Loucy (cell line): ENCODE data around the gene IFT80.
A peak's percentile ranks its signal among the peaks of the same experiment; 100 is the strongest.

Experiments used
- H2AFZ ChIP-seq: fragments of 200-600 bp; sonication (generic); 2 replicates; pipeline ENCODE4 v1.6.0; 2016; ENCODE audit warnings: antibody characterized with exemption, mild to moderate bottlenecking, low read length, moderate library complexity
- H3F3A ChIP-seq: fragments of 200-600 bp; 2 replicates; pipeline ENCODE4 v1.6.0; 2016; ENCODE audit warnings: antibody characterized with exemption, low read depth, mild to moderate bottlenecking
- H3K27me3 ChIP-seq: fragments of 200-600 bp; sonication (generic); 2 replicates; pipeline ENCODE4 v1.6.1; 2014; ENCODE audit warnings: low read length, mild to moderate bottlenecking; ENCODE audit not compliant: insufficient read depth, poor library complexity, severe bottlenecking
- H3K36me3 ChIP-seq: fragments of 200-600 bp; sonication (generic); 2 replicates; pipeline ENCODE4 v1.6.1; 2016; ENCODE audit warnings: low read length; ENCODE audit not compliant: insufficient read depth
- H3K4me1 ChIP-seq: fragments of 200-600 bp; sonication (generic); 2 replicates; pipeline ENCODE4 v1.5.1; 2014; ENCODE audit warnings: low read length, mild to moderate bottlenecking; ENCODE audit not compliant: insufficient read depth, poor library complexity, severe bottlenecking
- H3K4me2 ChIP-seq: fragments of 200-600 bp; sonication (generic); 2 replicates; pipeline ENCODE4 v1.6.0; 2014; ENCODE audit warnings: antibody characterized with exemption, low read length, low read depth, mild to moderate bottlenecking; ENCODE audit not compliant: poor library complexity, severe bottlenecking
- H3K4me3 ChIP-seq: fragments of 200-600 bp; sonication (generic); 2 replicates; pipeline ENCODE4 v1.5.1; 2014; ENCODE audit warnings: low read length, mild to moderate bottlenecking, mixed read lengths; ENCODE audit not compliant: poor library complexity, severe bottlenecking
- H3K79me2 ChIP-seq: fragments of 200-600 bp; sonication (generic); 2 replicates; pipeline ENCODE4 v1.6.1; 2014; ENCODE audit warnings: low read length; ENCODE audit not compliant: insufficient read depth
- H3K9ac ChIP-seq: fragments of 200-600 bp; sonication (generic); 2 replicates; pipeline ENCODE4 v1.6.0; 2014; ENCODE audit warnings: mild to moderate bottlenecking, low read depth, low read length, moderate library complexity; ENCODE audit not compliant: poor library complexity, severe bottlenecking
- H3K9me2 ChIP-seq: fragments of 200-600 bp; sonication (generic); replicated peaks from 2 replicates; pipeline ENCODE4 v1.6.1; 2016; ENCODE audit warnings: low read depth, low read length, mixed read lengths
- H3K9me3 ChIP-seq: fragments of 200-600 bp; sonication (generic); 2 replicates; pipeline ENCODE4 v1.6.1; 2014; ENCODE audit warnings: mild to moderate bottlenecking, antibody characterized with exemption, low read length, low read depth; ENCODE audit not compliant: insufficient read depth
- H4K20me1 ChIP-seq: fragments of 200-600 bp; sonication (generic); 2 replicates; pipeline ENCODE4 v1.6.0; 2014; ENCODE audit warnings: antibody characterized with exemption, low read length, mild to moderate bottlenecking; ENCODE audit not compliant: insufficient read depth, poor library complexity, severe bottlenecking
- CTCF ChIP-seq: fragments of 200-600 bp; sonication (generic); conservative IDR thresholded peaks from 2 replicates; pipeline ENCODE4 v1.5.1; 2014; ENCODE audit warnings: mild to moderate bottlenecking, antibody characterized with exemption, low read length
- EZH2phosphoT487 ChIP-seq: fragments of 200-600 bp; IDR thresholded peaks from 2 replicates; pipeline ENCODE4 v1.6.1; 2018; ENCODE audit warnings: antibody characterized with exemption, mild to moderate bottlenecking, moderate library complexity, borderline replicate concordance

The IFT80 gene

GRCh38 chr3:160343132-160343531, 55.9 kb downstream of the IFT80 start:
- Histone ChIP-seq H3K36me3 (no peaks in the 10 kb centered on the region), H3K9me2 (no peaks in the 10 kb centered on the region), H3K9ac (no peak overlapping the region), H3K4me1 (no peaks in the 10 kb centered on the region), H3K79me2 (no peaks in the 10 kb centered on the region), H2AFZ (no peak overlapping the region), H3K27me3 (no peaks in the 10 kb centered on the region), H3K4me3 (no peak overlapping the region), H3K9me3 (no peaks in the 10 kb centered on the region), H4K20me1 (no peaks in the 10 kb centered on the region), H3F3A (no peaks in the 10 kb centered on the region), H3K4me2 (no peak overlapping the region)
- TF ChIP-seq EZH2phosphoT487 (no peak), CTCF (peak; percentile 59)

- TF ChIP-seq EZH2phosphoT487, result no peak
- TF ChIP-seq CTCF, result no peak
- no peak overlapping the region for H2AFZ ChIP-seq
Observed at GRCh38 chr3:160340351-160340750, 58.7 kb downstream of the IFT80 start.

GRCh38 chr3:160331127-160331937, 67.7 kb downstream of the IFT80 start:
- Histone ChIP-seq H3K36me3 (no peaks in the 10 kb centered on the region), H3K4me1 (no peaks in the 10 kb centered on the region), H3K27me3 (no peaks in the 10 kb centered on the region), H3K9ac (no peak overlapping the region), H3K4me3 (no peak overlapping the region), H3K4me2 (no peak overlapping the region), H3K9me3 (no peaks in the 10 kb centered on the region), H3K79me2 (no peaks in the 10 kb centered on the region), H4K20me1 (no peaks in the 10 kb centered on the region), H3K9me2 (no peaks in the 10 kb centered on the region; the same call in 1 of the 2 replicates), H3F3A (no peaks in the 10 kb centered on the region), H2AFZ (no peak overlapping the region)
- TF ChIP-seq CTCF (no peak), EZH2phosphoT487 (no peak)

More at GRCh38 chr3:160340351-160340750, 58.7 kb downstream of the IFT80 start:
- no peaks in the 10 kb centered on the region for H3K9me2 ChIP-seq
- no peaks in the 10 kb centered on the region for H3K9me3 ChIP-seq
- H3F3A ChIP-seq, result no peaks in the 10 kb centered on the region
- H3K79me2 ChIP-seq, result no peaks in the 10 kb centered on the region
- no peak overlapping the region for H3K4me3 ChIP-seq
- H3K4me1 ChIP-seq, result no peaks in the 10 kb centered on the region
- no peaks in the 10 kb centered on the region for H4K20me1 ChIP-seq
- no peak overlapping the region for H3K9ac ChIP-seq
- no peaks in the 10 kb centered on the region for H3K27me3 ChIP-seq
- no peaks in the 10 kb centered on the region for H3K36me3 ChIP-seq
- H3K4me2 ChIP-seq, result no peak overlapping the region
